Chondrocyte (in vitro differentiated cells): Measurements from ENCODE around the gene EDEM2. TPM values are rescaled to one million over a fixed set of nuclear protein-coding genes. Genes with fewer than 3 reads are reported as not detected.

Experiments used
- DNase-seq: peaks from one replicate; pipeline ENCODE4 v3.0.0; 2021; ENCODE audit warnings: mixed read lengths, low spot score
- H3K27ac Mint-ChIP-seq: one replicate; pipeline ENCODE4 v1.8.0; 2021; ENCODE audit warnings: mild to moderate bottlenecking, moderate library complexity, mixed read lengths; ENCODE audit not compliant: unreplicated experiment
- H3K27me3 Mint-ChIP-seq: 2 replicates; pipeline ENCODE4 v1.8.0; 2021; ENCODE audit warnings: low read depth, mixed read lengths
- H3K36me3 Mint-ChIP-seq: 2 replicates; pipeline ENCODE4 v1.8.0; 2021; ENCODE audit warnings: low read depth, mixed read lengths
- H3K4me1 Mint-ChIP-seq: 2 replicates; pipeline ENCODE4 v1.8.0; 2021; ENCODE audit warnings: low read depth, mild to moderate bottlenecking, mixed read lengths
- H3K4me3 Mint-ChIP-seq: one replicate; pipeline ENCODE4 v1.8.0; 2021; ENCODE audit warnings: mild to moderate bottlenecking, moderate library complexity, mixed read lengths; ENCODE audit not compliant: unreplicated experiment
- H3K9me3 Mint-ChIP-seq: 2 replicates; pipeline ENCODE4 v1.8.0; 2021; ENCODE audit warnings: low read depth, mixed read lengths
- total RNA-seq: library from RNA; stranded (reverse); gene quantifications from 3 replicates; pipeline ENCODE4 v1.2.1, GENCODE V29; 2021
- TF ChIP-seq, protein P1 (sequence below): fragments of 200-600 bp; sonication (generic); IDR thresholded peaks from 2 replicates; pipeline ENCODE4 v1.5.0; 2021; ENCODE audit warnings: antibody characterized with exemption, mild to moderate bottlenecking, moderate library complexity

The EDEM2 gene
- total RNA-seq, 1 donor from 2014 or later = 25.5 TPM

- H3K4me3 Mint-ChIP-seq = no peak overlapping the region
- H3K27me3 Mint-ChIP-seq = peaks cover 11% of the 10 kb centered on the region
- no peaks in the 10 kb centered on the region for H3K4me1 Mint-ChIP-seq
- no peak overlapping the region for H3K27ac Mint-ChIP-seq
- DNase-seq = peak; percentile 21
- no peaks in the 10 kb centered on the region for H3K36me3 Mint-ChIP-seq
- H3K9me3 Mint-ChIP-seq = no peaks in the 10 kb centered on the region
- TF ChIP-seq, protein P1, sequence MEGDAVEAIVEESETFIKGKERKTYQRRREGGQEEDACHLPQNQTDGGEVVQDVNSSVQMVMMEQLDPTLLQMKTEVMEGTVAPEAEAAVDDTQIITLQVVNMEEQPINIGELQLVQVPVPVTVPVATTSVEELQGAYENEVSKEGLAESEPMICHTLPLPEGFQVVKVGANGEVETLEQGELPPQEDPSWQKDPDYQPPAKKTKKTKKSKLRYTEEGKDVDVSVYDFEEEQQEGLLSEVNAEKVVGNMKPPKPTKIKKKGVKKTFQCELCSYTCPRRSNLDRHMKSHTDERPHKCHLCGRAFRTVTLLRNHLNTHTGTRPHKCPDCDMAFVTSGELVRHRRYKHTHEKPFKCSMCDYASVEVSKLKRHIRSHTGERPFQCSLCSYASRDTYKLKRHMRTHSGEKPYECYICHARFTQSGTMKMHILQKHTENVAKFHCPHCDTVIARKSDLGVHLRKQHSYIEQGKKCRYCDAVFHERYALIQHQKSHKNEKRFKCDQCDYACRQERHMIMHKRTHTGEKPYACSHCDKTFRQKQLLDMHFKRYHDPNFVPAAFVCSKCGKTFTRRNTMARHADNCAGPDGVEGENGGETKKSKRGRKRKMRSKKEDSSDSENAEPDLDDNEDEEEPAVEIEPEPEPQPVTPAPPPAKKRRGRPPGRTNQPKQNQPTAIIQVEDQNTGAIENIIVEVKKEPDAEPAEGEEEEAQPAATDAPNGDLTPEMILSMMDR = no peak
Observed at GRCh38 chr20:35179292-35180212, 32.4 kb upstream of the EDEM2 start.

GRCh38 chr20:35176132-35176531 is 29.0 kb upstream of the EDEM2 start:
- H3K27ac Mint-ChIP-seq = no peak overlapping the region
- peak; percentile 75 for DNase-seq
- H3K9me3 Mint-ChIP-seq = no peaks in the 10 kb centered on the region

DNA sequence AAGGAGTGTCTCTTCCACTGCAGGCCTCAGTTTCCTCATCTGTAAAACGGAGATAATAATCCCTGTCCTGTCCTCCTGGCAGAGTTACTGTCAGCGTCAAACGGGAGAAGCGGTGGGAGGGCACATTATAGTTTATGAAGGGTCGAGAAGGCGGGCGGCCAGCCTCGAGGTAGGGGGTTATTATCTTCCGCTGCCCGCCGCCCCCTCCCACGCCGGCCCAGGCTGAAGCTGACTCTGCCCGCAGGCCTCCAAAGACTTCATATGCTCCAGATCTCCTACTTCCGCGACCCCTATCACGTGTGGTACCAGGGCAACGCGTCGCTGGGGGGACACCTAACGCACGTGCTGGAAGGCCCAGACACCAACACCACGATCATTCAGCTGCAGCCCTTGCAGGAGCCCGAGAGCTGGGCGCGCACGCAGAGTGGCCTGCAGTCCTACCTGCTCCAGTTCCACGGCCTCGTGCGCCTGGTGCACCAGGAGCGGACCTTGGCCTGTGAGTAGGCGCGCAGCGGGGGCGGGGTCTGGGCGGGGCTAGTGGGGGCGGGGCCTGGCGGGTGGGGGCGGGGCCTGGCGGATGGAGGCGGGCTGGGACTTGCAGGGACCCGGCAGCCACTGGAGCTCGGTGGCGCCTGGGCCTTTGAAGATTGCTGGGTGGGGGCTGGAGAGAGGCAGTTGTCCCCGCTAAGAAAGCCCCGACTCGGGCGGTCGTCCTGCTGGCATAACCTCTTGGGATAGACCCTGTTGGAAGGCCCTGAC is 27.5 kb upstream of the EDEM2 start:
- Mint-ChIP-seq H3K27ac (no peak overlapping the region), H3K27me3 (no peaks in the 10 kb centered on the region), H3K36me3 (no peaks in the 10 kb centered on the region), H3K4me1 (peaks cover 12% of the 10 kb centered on the region), H3K4me3 (no peak overlapping the region), H3K9me3 (no peaks in the 10 kb centered on the region)
- DNase-seq = peak; percentile 74
- TF ChIP-seq, protein P1 = no peak

More at GRCh38 chr20:35176132-35176531, 29.0 kb upstream of the EDEM2 start:
- Mint-ChIP-seq H3K4me1 (peaks cover 12% of the 10 kb centered on the region), H3K36me3 (no peaks in the 10 kb centered on the region), H3K4me3 (no peak overlapping the region), H3K27me3 (no peaks in the 10 kb centered on the region)
- TF ChIP-seq, protein P1 = no peak

DNA sequence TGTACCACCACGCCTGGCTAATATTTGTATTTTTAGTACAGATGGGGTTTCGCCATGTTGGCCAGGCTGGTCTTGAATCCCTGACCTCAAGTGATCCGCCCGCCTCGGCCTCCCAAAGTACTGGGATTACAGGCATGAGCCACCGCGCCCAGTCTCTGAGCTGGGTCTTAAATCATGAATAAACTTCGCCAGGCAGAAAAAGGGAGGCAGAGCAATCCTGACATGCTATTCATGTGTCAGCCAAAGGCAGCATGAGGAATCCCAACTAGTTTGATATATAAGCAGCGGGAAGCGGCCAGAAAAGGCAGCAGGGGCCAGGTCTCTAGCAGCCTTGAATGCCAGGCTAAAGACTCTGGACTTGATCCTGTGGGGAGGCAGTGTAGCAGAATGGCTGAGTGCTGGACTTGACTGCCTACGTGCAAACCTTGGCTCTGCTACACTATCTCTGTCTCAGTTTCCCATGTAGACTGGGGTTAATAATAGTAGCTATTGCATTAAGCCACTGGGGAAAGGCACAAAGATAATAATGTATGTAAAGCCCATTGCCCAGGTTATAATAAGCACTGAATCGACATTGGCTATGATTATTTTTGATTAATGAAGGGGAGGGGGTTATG is 26.5 kb upstream of the EDEM2 start:
- Mint-ChIP-seq H3K4me1 (peaks cover 12% of the 10 kb centered on the region), H3K4me3 (no peak overlapping the region), H3K36me3 (no peaks in the 10 kb centered on the region), H3K27me3 (peaks cover 1% of the 10 kb centered on the region), H3K9me3 (no peaks in the 10 kb centered on the region), H3K27ac (no peak overlapping the region)
- DNase-seq = no peak
- TF ChIP-seq, protein P1 = no peak

DNA sequence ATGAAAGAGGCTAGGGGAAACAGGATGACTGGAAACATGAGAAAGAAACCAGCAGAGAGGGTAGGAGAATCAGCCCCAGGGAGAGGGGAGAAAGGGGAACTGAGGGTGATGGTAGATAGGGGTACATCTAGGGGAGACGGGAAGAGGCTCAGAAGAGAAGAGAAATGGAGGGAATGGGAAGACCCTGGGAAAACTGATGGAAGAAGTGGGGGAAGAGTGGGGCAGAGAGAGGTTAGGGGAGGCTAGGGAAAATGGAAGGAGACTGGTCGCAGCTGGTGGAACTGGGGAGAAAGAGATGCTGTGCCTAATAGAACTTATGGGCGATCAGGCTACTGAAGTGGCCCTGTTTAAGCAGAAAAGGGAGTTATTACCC is 25.3 kb upstream of the EDEM2 start:
- DNase-seq = no peak
- peak overlapping the region; percentile 69 for H3K4me3 Mint-ChIP-seq
- H3K9me3 Mint-ChIP-seq = no peaks in the 10 kb centered on the region
- H3K27ac Mint-ChIP-seq = no peak overlapping the region
- no peaks in the 10 kb centered on the region for H3K36me3 Mint-ChIP-seq
- TF ChIP-seq, protein P1 = no peak
- peaks cover 12% of the 10 kb centered on the region for H3K4me1 Mint-ChIP-seq
- H3K27me3 Mint-ChIP-seq = peaks cover 1% of the 10 kb centered on the region
